Frontal cortex (tissue), 4 donors: ENCODE results near the gene SLC43A2. TPM values are rescaled to one million over a fixed set of nuclear protein-coding genes. Genes with fewer than 3 reads are reported as not detected.
"Not testable (repeated sequence)": the region's sequence is repeated elsewhere in the genome, so short reads cannot be mapped to it uniquely, and the experiment has no call there.

Source experiments
- DNase-seq, 2 donors: peaks; one replicate each; pipeline ENCODE4 v3.0.0; 2012; ENCODE audit warnings: low spot score in 2 of 2
- FAIRE-seq: peaks from 2 replicates; lab custom pipeline; 2012; peaks lifted over from hg19 to GRCh38; lab: Jason Lieb, UNC
- total RNA-seq: library from RNA; depleted of rRNA; stranded (reverse); fragments of >200 nt; gene quantifications from one replicate; pipeline ENCODE4 v1.2.3, GENCODE V29; 2014
- donor health status: control.
- donor health status: control.
- donor health status: control.

Gene SLC43A2
- total RNA-seq, 1 donor from 2014 or later, result 15.5 TPM

- no peak for DNase-seq
- no peak for FAIRE-seq
Measured at GRCh38 chr17:1568950-1569810, 59.5 kb downstream of the SLC43A2 start.

- DNase-seq (no peak), FAIRE-seq (no peak)
Measured at GRCh38 chr17:1566505-1567199, 62.0 kb downstream of the SLC43A2 start.

GRCh38 chr17:1565877-1566276 is 62.8 kb downstream of the SLC43A2 start:
- FAIRE-seq, result no peak
- no peak for DNase-seq

GRCh38 chr17:1563786-1564613 is 64.6 kb downstream of the SLC43A2 start:
- DNase-seq, result no peak
- FAIRE-seq, result no peak

GRCh38 chr17:1563471-1563785 is 65.2 kb downstream of the SLC43A2 start:
- FAIRE-seq, DNase-seq: not testable (repeated sequence)

- FAIRE-seq, result no peak
- DNase-seq, result peak in 1 of 2 donors; percentile 46
Measured at GRCh38 chr17:1562176-1562643, 66.4 kb downstream of the SLC43A2 start.

GRCh38 chr17:1561420-1562175 is 67.0 kb downstream of the SLC43A2 start:
- DNase-seq, result peak; percentile 42 to 46

GRCh38 chr17:1560858-1561355 is 67.7 kb downstream of the SLC43A2 start:
- FAIRE-seq, result no peak
- no peak for DNase-seq

More at GRCh38 chr17:1561420-1562175, 67.0 kb downstream of the SLC43A2 start:
- FAIRE-seq, result no peak

GRCh38 chr17:1560101-1560857 is 68.4 kb downstream of the SLC43A2 start:
- no peak for FAIRE-seq
- no peak for DNase-seq

- DNase-seq (no peak), FAIRE-seq (no peak)
Measured at GRCh38 chr17:1559047-1560043, 69.3 kb downstream of the SLC43A2 start.

- FAIRE-seq (no peak), DNase-seq (no peak)
Measured at GRCh38 chr17:1558401-1558800, 70.2 kb downstream of the SLC43A2 start.

GRCh38 chr17:1557355-1558095 is 71.1 kb downstream of the SLC43A2 start:
- FAIRE-seq (no peak), DNase-seq (no peak)

- DNase-seq, result no peak
- no peak for FAIRE-seq
Measured at GRCh38 chr17:1555651-1556471, 72.8 kb downstream of the SLC43A2 start.

- DNase-seq, result no peak
- FAIRE-seq, result no peak
Measured at GRCh38 chr17:1554751-1555540, 73.7 kb downstream of the SLC43A2 start.
